A549 (cell line): ENCODE data around the gene PKP4. TPM values are rescaled to one million over a fixed set of nuclear protein-coding genes. Genes with fewer than 3 reads are reported as not detected.
"Not testable (repeated sequence)": the region's sequence is repeated elsewhere in the genome, so short reads cannot be mapped to it uniquely, and the experiment has no call there.

Experiments used
- ATAC-seq, 2 experiments: fragments of 200-7000 bp in 1 of 2; fragments of >200 bp in 1 of 2; cut with Nextera tagmentation in 1 of 2; cut with Tn5 transposase in 1 of 2; 3 replicates each; pipeline versions ENCODE4 v1.8.0 to v1.9.1; 2018 to 2020; ENCODE audit warnings: mild to moderate bottlenecking in 1 of 2, moderate library complexity in 1 of 2
- CTCF ChIA-PET: fragments of 300-600 bp; sonication (Branson Sonifier 250); formaldehyde crosslinking; extraction: SDS; loops from one replicate; lab custom pipeline; 2021; ENCODE audit warnings: antibody characterized with exemption, inconsistent platforms; lab: Yijun Ruan, JAX
- POLR2A ChIA-PET: fragments of 350-600 bp; formaldehyde crosslinking; extraction: SDS; loops from one replicate; lab custom pipeline; 2021; ENCODE audit warnings: antibody characterized with exemption, inconsistent platforms; lab: Yijun Ruan, JAX
- DNase-seq, 2 experiments: peaks; one replicate each; pipeline versions ENCODE4 v3.0.0 to v3.0.0-alpha.2; 2011 to 2016; ENCODE audit warnings: low read depth in 1 of 2, low spot score in 1 of 2
- FAIRE-seq: peaks from 2 replicates; lab custom pipeline; 2011; peaks lifted over from hg19 to GRCh38; lab: Jason Lieb, UNC
- H3K27ac ChIP-seq, 2 experiments: fragments of >200 bp; sonication (Bioruptor Twin); formaldehyde crosslinking; 3 replicates each; pipeline ENCODE4 v1.5.1; 2016 to 2017
- H3K4me1 ChIP-seq: fragments of >200 bp; sonication (Bioruptor Twin); formaldehyde crosslinking; 3 replicates; pipeline ENCODE4 v1.6.1; 2016
- H3K4me2 ChIP-seq: fragments of >200 bp; sonication (Bioruptor Twin); formaldehyde crosslinking; 3 replicates; pipeline ENCODE4 v1.6.1; 2016
- H3K4me3 ChIP-seq: fragments of >200 bp; sonication (Bioruptor Twin); formaldehyde crosslinking; 3 replicates; pipeline ENCODE4 v1.5.1; 2016
- H3K9me3 ChIP-seq: fragments of >200 bp; sonication (Bioruptor Twin); formaldehyde crosslinking; 3 replicates; pipeline ENCODE4 v1.6.1; 2016
- CBX8 ChIP-seq: fragments of 200-600 bp; sonication (generic); IDR thresholded peaks from 2 replicates; pipeline ENCODE4 v1.6.1; 2016
- EP300 ChIP-seq, 2 experiments: fragments of >200 bp; sonication (Bioruptor Twin); formaldehyde crosslinking; IDR thresholded peaks; 2 replicates in 1 of 2; 3 replicates in 1 of 2; pipeline ENCODE4 v1.6.1; 2016 to 2017
- ESRRA ChIP-seq: fragments of 150-350 bp; IDR thresholded peaks from 2 replicates; pipeline ENCODE4 v1.6.1; 2014; ENCODE audit warnings: mild to moderate bottlenecking, low read length, borderline replicate concordance
- GATA3 ChIP-seq: IDR thresholded peaks from 2 replicates; pipeline ENCODE4 v1.6.1; 2012; ENCODE audit warnings: borderline replicate concordance
- HDAC2 ChIP-seq: fragments of 200-600 bp; sonication (generic); IDR thresholded peaks from 2 replicates; pipeline ENCODE4 v1.6.1; 2016
- HMGXB4 ChIP-seq: fragments of 250-450 bp; sonication (Bioruptor Pico); IDR thresholded peaks from 2 replicates; pipeline ENCODE4 v1.5.0; 2021; ENCODE audit warnings: mild to moderate bottlenecking, moderate library complexity, borderline replicate concordance
- HOXB5 ChIP-seq: fragments of 250-450 bp; sonication (Bioruptor Pico); IDR thresholded peaks from 2 replicates; pipeline ENCODE4 v1.5.0; 2020; ENCODE audit warnings: mild to moderate bottlenecking, moderate library complexity
- JUNB ChIP-seq: fragments of >200 bp; sonication (Bioruptor Twin); formaldehyde crosslinking; IDR thresholded peaks from 2 replicates; pipeline ENCODE4 v1.6.1; 2016
- KDM1A ChIP-seq: fragments of 200-600 bp; sonication (generic); IDR thresholded peaks from 2 replicates; pipeline ENCODE4 v1.6.1; 2016; ENCODE audit warnings: low read depth, mild to moderate bottlenecking
- NPAS2 ChIP-seq: fragments of 250-450 bp; sonication (Bioruptor Pico); IDR thresholded peaks from 2 replicates; pipeline ENCODE4 v1.8.0; 2022; ENCODE audit warnings: mild to moderate bottlenecking, moderate library complexity, borderline replicate concordance
- NR3C1 ChIP-seq: fragments of >200 bp; sonication (Bioruptor Twin); formaldehyde crosslinking; IDR thresholded peaks from 3 replicates; pipeline ENCODE4 v1.6.1; 2017
- PHF8 ChIP-seq: fragments of 200-600 bp; sonication (generic); IDR thresholded peaks from 2 replicates; pipeline ENCODE4 v1.6.1; 2016; ENCODE audit warnings: low read depth, mild to moderate bottlenecking, antibody characterized with exemption, moderate library complexity, borderline replicate concordance
- RAD21 ChIP-seq, 2 experiments: fragments of >200 bp in 1 of 2; sonication (Bioruptor Twin) in 1 of 2; formaldehyde crosslinking in 1 of 2; IDR thresholded peaks in 1 of 2; conservative IDR thresholded peaks in 1 of 2; 2 replicates in 1 of 2; 3 replicates in 1 of 2; pipeline ENCODE4 v1.6.1; 2012 to 2018; ENCODE audit warnings: inconsistent platforms in 1 of 2
- RARB ChIP-seq: fragments of 250-450 bp; sonication (Bioruptor Pico); IDR thresholded peaks from 2 replicates; pipeline ENCODE4 v1.8.0; 2021; ENCODE audit warnings: mild to moderate bottlenecking, moderate library complexity
- SMC3 ChIP-seq: fragments of >200 bp; sonication (Bioruptor Twin); formaldehyde crosslinking; IDR thresholded peaks from 3 replicates; pipeline ENCODE4 v1.6.1; 2018; ENCODE audit warnings: inconsistent platforms
- SREBF2 ChIP-seq: fragments of 450-650 bp; IDR thresholded peaks from 2 replicates; pipeline ENCODE4 v1.6.1; 2014; ENCODE audit warnings: mild to moderate bottlenecking, moderate library complexity
- ZC3H11A ChIP-seq: fragments of 450-650 bp; IDR thresholded peaks from 2 replicates; pipeline ENCODE4 v1.6.1; 2014; ENCODE audit warnings: antibody characterized with exemption, mild to moderate bottlenecking
- WGBS: methylation state at CpG from one replicate; pipeline ENCODE4 v1.1.6; 2017; ENCODE audit errors: missing lambda C conversion rate; 5-methylcytosine and 5-hydroxymethylcytosine counted together
- polyA plus RNA-seq, 4 experiments: library from polyadenylated mRNA; depleted of rRNA in 3 of 4; stranded (reverse); fragments of >200 nt; fragmentation: RNase III in 1 of 4; extraction: RNeasy Plus Mini Kit Qiagen cat#74134 plus additional on column Dnase treatment in 1 of 4; gene quantifications; 2 replicates in 3 of 4; 3 replicates in 1 of 4; pipeline ENCODE4 v1.2.3, GENCODE V29; 2011 to 2017
- TF ChIP-seq, protein P1 (sequence below): fragments of >200 bp; sonication (Bioruptor Twin); formaldehyde crosslinking; IDR thresholded peaks from 3 replicates; pipeline ENCODE4 v1.5.1; 2016
- TF ChIP-seq, protein P2 (sequence below): fragments of 200-600 bp; sonication (generic); IDR thresholded peaks from 2 replicates; pipeline ENCODE4 v1.6.1; 2016; ENCODE audit warnings: antibody characterized with exemption, mild to moderate bottlenecking, moderate library complexity
- TF ChIP-seq, protein P3 (sequence below): IDR thresholded peaks from 2 replicates; pipeline ENCODE4 v1.6.1; 2012

Gene PKP4
- polyA plus RNA-seq, 2 of the 4 experiments (the other 2 are of a cell fraction): 27.0 to 56.6 TPM

- CTCF ChIA-PET: interaction anchor here (1.6 to 1.8 kb wide), 2 partner anchors 10 to 16 kb away, joined by 8 to 9 read pairs; no protein-coding TSS in a partner anchor
- H3K9me3 ChIP-seq, ATAC-seq, H3K27ac ChIP-seq, H3K4me2 ChIP-seq, FAIRE-seq, H3K4me1 ChIP-seq, DNase-seq, H3K4me3 ChIP-seq, POLR2A ChIA-PET: not testable (repeated sequence)
- 93% methylated on average over 3 of the region's 3 CpGs for WGBS
Observed at GRCh38 chr2:158474526-158475011, 17.8 kb downstream of the PKP4 start.

DNA sequence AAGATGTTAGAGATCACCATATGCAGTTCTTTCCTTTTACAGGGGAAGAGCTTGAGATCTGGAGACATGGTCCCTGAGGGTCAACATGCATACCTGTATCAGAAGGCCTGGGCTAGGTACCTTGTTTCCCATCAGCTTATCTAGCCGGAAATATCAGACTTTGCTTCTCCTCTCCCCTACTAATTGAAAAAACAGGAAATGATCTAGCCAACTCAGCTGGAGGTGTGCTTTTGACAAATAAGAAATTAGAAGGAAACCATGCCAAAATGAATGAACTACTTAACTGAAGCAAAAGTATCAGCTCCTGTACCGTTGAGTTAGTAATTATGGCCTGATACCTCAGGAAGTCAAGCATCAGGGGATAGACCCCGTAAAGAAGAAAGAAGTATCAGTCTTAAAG, 20.4 kb downstream of the PKP4 start:
- Histone ChIP-seq H3K4me2 (no peak overlapping the region), H3K4me1 (peaks cover 9% of the 10 kb centered on the region), H3K9me3 (no peaks in the 10 kb centered on the region), H3K4me3 (no peak overlapping the region), H3K27ac (no peak overlapping the region)
- 85% methylated on average over 3 of the region's 3 CpGs for WGBS
- CTCF ChIA-PET: interaction anchor here (1.2 kb wide), 1 partner anchor 269 kb away, joined by 3 read pairs; no protein-coding TSS in a partner anchor
- DNase-seq: no peak
- no peak for FAIRE-seq
- POLR2A ChIA-PET: no interaction called here
- TF ChIP-seq, protein P1, sequence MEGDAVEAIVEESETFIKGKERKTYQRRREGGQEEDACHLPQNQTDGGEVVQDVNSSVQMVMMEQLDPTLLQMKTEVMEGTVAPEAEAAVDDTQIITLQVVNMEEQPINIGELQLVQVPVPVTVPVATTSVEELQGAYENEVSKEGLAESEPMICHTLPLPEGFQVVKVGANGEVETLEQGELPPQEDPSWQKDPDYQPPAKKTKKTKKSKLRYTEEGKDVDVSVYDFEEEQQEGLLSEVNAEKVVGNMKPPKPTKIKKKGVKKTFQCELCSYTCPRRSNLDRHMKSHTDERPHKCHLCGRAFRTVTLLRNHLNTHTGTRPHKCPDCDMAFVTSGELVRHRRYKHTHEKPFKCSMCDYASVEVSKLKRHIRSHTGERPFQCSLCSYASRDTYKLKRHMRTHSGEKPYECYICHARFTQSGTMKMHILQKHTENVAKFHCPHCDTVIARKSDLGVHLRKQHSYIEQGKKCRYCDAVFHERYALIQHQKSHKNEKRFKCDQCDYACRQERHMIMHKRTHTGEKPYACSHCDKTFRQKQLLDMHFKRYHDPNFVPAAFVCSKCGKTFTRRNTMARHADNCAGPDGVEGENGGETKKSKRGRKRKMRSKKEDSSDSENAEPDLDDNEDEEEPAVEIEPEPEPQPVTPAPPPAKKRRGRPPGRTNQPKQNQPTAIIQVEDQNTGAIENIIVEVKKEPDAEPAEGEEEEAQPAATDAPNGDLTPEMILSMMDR: no peak
- TF ChIP-seq, protein P2, sequence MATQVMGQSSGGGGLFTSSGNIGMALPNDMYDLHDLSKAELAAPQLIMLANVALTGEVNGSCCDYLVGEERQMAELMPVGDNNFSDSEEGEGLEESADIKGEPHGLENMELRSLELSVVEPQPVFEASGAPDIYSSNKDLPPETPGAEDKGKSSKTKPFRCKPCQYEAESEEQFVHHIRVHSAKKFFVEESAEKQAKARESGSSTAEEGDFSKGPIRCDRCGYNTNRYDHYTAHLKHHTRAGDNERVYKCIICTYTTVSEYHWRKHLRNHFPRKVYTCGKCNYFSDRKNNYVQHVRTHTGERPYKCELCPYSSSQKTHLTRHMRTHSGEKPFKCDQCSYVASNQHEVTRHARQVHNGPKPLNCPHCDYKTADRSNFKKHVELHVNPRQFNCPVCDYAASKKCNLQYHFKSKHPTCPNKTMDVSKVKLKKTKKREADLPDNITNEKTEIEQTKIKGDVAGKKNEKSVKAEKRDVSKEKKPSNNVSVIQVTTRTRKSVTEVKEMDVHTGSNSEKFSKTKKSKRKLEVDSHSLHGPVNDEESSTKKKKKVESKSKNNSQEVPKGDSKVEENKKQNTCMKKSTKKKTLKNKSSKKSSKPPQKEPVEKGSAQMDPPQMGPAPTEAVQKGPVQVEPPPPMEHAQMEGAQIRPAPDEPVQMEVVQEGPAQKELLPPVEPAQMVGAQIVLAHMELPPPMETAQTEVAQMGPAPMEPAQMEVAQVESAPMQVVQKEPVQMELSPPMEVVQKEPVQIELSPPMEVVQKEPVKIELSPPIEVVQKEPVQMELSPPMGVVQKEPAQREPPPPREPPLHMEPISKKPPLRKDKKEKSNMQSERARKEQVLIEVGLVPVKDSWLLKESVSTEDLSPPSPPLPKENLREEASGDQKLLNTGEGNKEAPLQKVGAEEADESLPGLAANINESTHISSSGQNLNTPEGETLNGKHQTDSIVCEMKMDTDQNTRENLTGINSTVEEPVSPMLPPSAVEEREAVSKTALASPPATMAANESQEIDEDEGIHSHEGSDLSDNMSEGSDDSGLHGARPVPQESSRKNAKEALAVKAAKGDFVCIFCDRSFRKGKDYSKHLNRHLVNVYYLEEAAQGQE: no peak
- TF ChIP-seq KDM1A: no peak
- no peak for TF ChIP-seq NR3C1
- no peak for TF ChIP-seq RAD21 (conservative IDR thresholded peaks at IDR 0.05 in 1 of 2, IDR thresholded peaks at IDR 0.05 in 1 of 2)
- no peak for TF ChIP-seq NPAS2 (CRISPR knock-in tag)
- TF ChIP-seq CBX8: no peak
- TF ChIP-seq, protein P3, sequence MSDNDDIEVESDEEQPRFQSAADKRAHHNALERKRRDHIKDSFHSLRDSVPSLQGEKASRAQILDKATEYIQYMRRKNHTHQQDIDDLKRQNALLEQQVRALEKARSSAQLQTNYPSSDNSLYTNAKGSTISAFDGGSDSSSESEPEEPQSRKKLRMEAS: no peak
- no peak for TF ChIP-seq HDAC2
- no peak for TF ChIP-seq HOXB5 (CRISPR knock-in tag)
- TF ChIP-seq JUNB: no peak
- no peak for TF ChIP-seq RARB
- TF ChIP-seq ZC3H11A: no peak
- no peak for TF ChIP-seq SREBF2
- no peak for TF ChIP-seq SMC3
- no peak for TF ChIP-seq HMGXB4 (CRISPR knock-in tag)
- no peak for TF ChIP-seq PHF8
- no peak for TF ChIP-seq GATA3
- no peak for TF ChIP-seq ESRRA
- no peak for TF ChIP-seq EP300 (IDR thresholded peaks at IDR 0.05)
- TF ChIP-seq, all 56 proteins: peak for 0
- ATAC-seq: no peak
